HepG2 (cell line): ENCODE results near the gene PIGA. TPM values are rescaled to one million over a fixed set of nuclear protein-coding genes. Genes with fewer than 3 reads are reported as not detected.

Experiments used
- ATF6 ChIP-seq: sonication (generic); formaldehyde crosslinking; conservative IDR thresholded peaks from 2 replicates; pipeline ENCODE4 v1.4.0; 2020; ENCODE audit warnings: missing genetic modification reagents
- CHD4 ChIP-seq: fragments of 200-600 bp; sonication (generic); IDR thresholded peaks from 2 replicates; pipeline ENCODE4 v1.7.0; 2017; ENCODE audit warnings: mild to moderate bottlenecking, low read length, borderline replicate concordance
- HNF4A ChIP-seq: sonication (generic); formaldehyde crosslinking; IDR thresholded peaks from 2 replicates; pipeline ENCODE4 v1.4.0; 2020; ENCODE audit warnings: missing genetic modification reagents
- HNF4G ChIP-seq, 2 experiments: sonication (generic) in 1 of 2; formaldehyde crosslinking in 1 of 2; IDR thresholded peaks; 2 replicates each; pipeline versions ENCODE4 v1.4.0 to v1.6.1; 2011 to 2020; ENCODE audit warnings: borderline replicate concordance in 2 of 2, low read depth in 2 of 2, mild to moderate bottlenecking in 2 of 2, low read length in 1 of 2, missing genetic modification reagents in 1 of 2, moderate library complexity in 1 of 2
- HOMEZ ChIP-seq: IDR thresholded peaks from 2 replicates; pipeline ENCODE4 v1.6.1; 2016; ENCODE audit warnings: low read depth
- MAFG ChIP-seq: sonication (generic); formaldehyde crosslinking; IDR thresholded peaks from 2 replicates; pipeline ENCODE4 v1.5.1; 2020; ENCODE audit warnings: mild to moderate bottlenecking, missing genetic modification reagents
- MYC ChIP-seq: sonication (generic); formaldehyde crosslinking; IDR thresholded peaks from 2 replicates; pipeline ENCODE4 v1.9.0; 2021; ENCODE audit warnings: missing genetic modification reagents, borderline replicate concordance
- NR2F6 ChIP-seq, 2 experiments: IDR thresholded peaks; 2 replicates each; pipeline ENCODE4 v1.6.1; 2016; ENCODE audit warnings: antibody characterized with exemption in 1 of 2, mild to moderate bottlenecking in 1 of 2
- PCBP2 ChIP-seq: fragments of 200-400 bp; formaldehyde crosslinking; optimal IDR thresholded peaks from 2 replicates; pipeline ENCODE3; 2018; ENCODE audit warnings: low read length, low read depth; ENCODE audit not compliant: poor library complexity, severe bottlenecking
- PHB2 ChIP-seq: fragments of 450-650 bp; IDR thresholded peaks from 2 replicates; pipeline ENCODE4 v1.6.1; 2018; ENCODE audit not compliant: partially characterized antibody
- PITX1 ChIP-seq: sonication (generic); formaldehyde crosslinking; IDR thresholded peaks from 2 replicates; pipeline ENCODE4 v1.5.1; 2020; ENCODE audit warnings: mild to moderate bottlenecking, missing genetic modification reagents
- POLR2AphosphoS5 ChIP-seq: IDR thresholded peaks from 2 replicates; pipeline ENCODE4 v1.6.1; 2012; ENCODE audit warnings: low read depth, low read length
- RELA ChIP-seq: sonication (generic); formaldehyde crosslinking; IDR thresholded peaks from 2 replicates; pipeline ENCODE4 v1.4.0; 2020; ENCODE audit warnings: missing genetic modification reagents
- REPIN1 ChIP-seq: sonication (generic); formaldehyde crosslinking; IDR thresholded peaks from 2 replicates; pipeline ENCODE4 v1.8.0; 2022; ENCODE audit warnings: missing genetic modification reagents, low read depth, mild to moderate bottlenecking, borderline replicate concordance
- SCMH1 ChIP-seq: sonication (generic); formaldehyde crosslinking; IDR thresholded peaks from 2 replicates; pipeline ENCODE4 v1.9.0; 2021; ENCODE audit warnings: missing genetic modification reagents, mild to moderate bottlenecking, borderline replicate concordance
- SIX4 ChIP-seq: sonication (generic); formaldehyde crosslinking; IDR thresholded peaks from 2 replicates; pipeline ENCODE4 v1.4.0; 2020; ENCODE audit warnings: missing genetic modification reagents
- SNAPC2 ChIP-seq: sonication (generic); formaldehyde crosslinking; IDR thresholded peaks from 2 replicates; pipeline ENCODE4 v1.8.1; 2022; ENCODE audit warnings: mild to moderate bottlenecking, missing genetic modification reagents
- SP5 ChIP-seq: IDR thresholded peaks from 2 replicates; pipeline ENCODE4 v1.6.1; 2016; ENCODE audit warnings: low read depth, borderline replicate concordance
- SPEN ChIP-seq: sonication (generic); formaldehyde crosslinking; IDR thresholded peaks from 2 replicates; pipeline ENCODE4 v1.5.1; 2020; ENCODE audit warnings: low read depth, mild to moderate bottlenecking, missing genetic modification reagents
- SRSF1 ChIP-seq: fragments of 200-400 bp; formaldehyde crosslinking; optimal IDR thresholded peaks from 2 replicates; pipeline ENCODE3; 2017; ENCODE audit warnings: mild to moderate bottlenecking, low read depth, low read length, moderate library complexity
- ZNF205 ChIP-seq: IDR thresholded peaks from 2 replicates; pipeline ENCODE4 v1.6.1; 2018; ENCODE audit warnings: missing biosample characterization, missing genetic modification reagents
- ZNF496 ChIP-seq: sonication (generic); formaldehyde crosslinking; IDR thresholded peaks from 2 replicates; pipeline ENCODE4 v1.8.1; 2023; ENCODE audit warnings: mild to moderate bottlenecking, moderate library complexity, missing genetic modification reagents; ENCODE audit not compliant: insufficient replicate concordance
- ZNF558 ChIP-seq: sonication (generic); formaldehyde crosslinking; IDR thresholded peaks from 2 replicates; pipeline ENCODE4 v1.9.0; 2022; ENCODE audit warnings: mild to moderate bottlenecking, missing genetic modification reagents, borderline replicate concordance
- ZNF563 ChIP-seq: sonication (generic); formaldehyde crosslinking; IDR thresholded peaks from 2 replicates; pipeline ENCODE4 v1.8.0; 2022; ENCODE audit warnings: mild to moderate bottlenecking, moderate library complexity, missing genetic modification reagents
- ZNF768 ChIP-seq: sonication (generic); formaldehyde crosslinking; IDR thresholded peaks from 2 replicates; pipeline ENCODE4 v1.4.0; 2020; ENCODE audit warnings: missing genetic modification reagents
- ZNF792 ChIP-seq: IDR thresholded peaks from 2 replicates; pipeline ENCODE4 v1.6.1; 2016
- ZNF83 ChIP-seq: sonication (generic); formaldehyde crosslinking; IDR thresholded peaks from 2 replicates; pipeline ENCODE4 v1.4.0; 2020; ENCODE audit warnings: missing genetic modification reagents, mild to moderate bottlenecking, borderline replicate concordance
- polyA plus RNA-seq, 8 experiments: library from polyadenylated mRNA; depleted of rRNA in 3 of 8; stranded (reverse) in 7 of 8; unstranded in 1 of 8; fragments of >200 nt; fragmentation: Illumina TruSeq in 4 of 8; extraction: Trizol in 4 of 8; gene quantifications; 2 replicates each; pipeline versions ENCODE4 v1.2.1 to v1.2.3, GENCODE V29; 2011 to 2016; ENCODE audit warnings: low read depth in 4 of 8, missing spikeins in 1 of 8, mixed read lengths in 1 of 8; ENCODE audit not compliant: insufficient read depth in 1 of 8
- total RNA-seq, 5 experiments: library from RNA; depleted of rRNA; stranded (reverse); fragments of >200 nt; fragmentation: Illumina TruSeq; extraction: Trizol; gene quantifications; 2 replicates each; pipeline ENCODE4 v1.2.3, GENCODE V29; 2016; ENCODE audit warnings: low read depth in 1 of 5
- TF ChIP-seq, protein P1 (sequence below): sonication (generic); formaldehyde crosslinking; IDR thresholded peaks from 2 replicates; pipeline ENCODE4 v1.4.0; 2020; ENCODE audit warnings: mild to moderate bottlenecking, missing genetic modification reagents, borderline replicate concordance

The PIGA gene
- total and polyA plus RNA-seq, 2 of the 13 experiments (the other 11 are each of a cell fraction or from before 2014, with no cell fraction given), result 6.0 to 13.0 TPM

- TF ChIP-seq POLR2AphosphoS5 (no peak), NR2F6 (IDR thresholded peaks at IDR 0.05) (no peak), NR2F6 (CRISPR knock-in tag; IDR thresholded peaks at IDR 0.05) (0 out of 2 replicates have a peak, but pooled peaks have one; percentile 22), ATF6 (CRISPR knock-in tag) (no peak), ZNF496 (CRISPR knock-in tag) (no peak), HNF4A (CRISPR knock-in tag) (peak; percentile 70), ZNF563 (no peak), MAFG (CRISPR knock-in tag) (no peak), ZNF83 (no peak), SCMH1 (CRISPR knock-in tag) (no peak), SRSF1 (no peak), SNAPC2 (CRISPR knock-in tag) (no peak), PCBP2 (no peak), ZNF792 (CRISPR knock-in tag) (no peak), ZNF558 (CRISPR knock-in tag) (no peak), REPIN1 (CRISPR knock-in tag) (no peak), PITX1 (CRISPR knock-in tag) (no peak), ZNF205 (CRISPR knock-in tag) (no peak), HOMEZ (no peak), ZNF768 (no peak), MYC (CRISPR knock-in tag) (no peak), SPEN (CRISPR knock-in tag) (no peak), HNF4G (IDR thresholded peaks at IDR 0.05; ENCODE audit: borderline replicate concordance, low read depth, low read length) (peak; percentile 57; the same call in 1 of the 2 replicates), HNF4G (CRISPR knock-in tag; IDR thresholded peaks at IDR 0.05; ENCODE audit: borderline replicate concordance, low read depth) (no peak), CHD4 (no peak), PHB2 (no peak), SIX4 (CRISPR knock-in tag) (peak; percentile 96), SP5 (CRISPR knock-in tag) (no peak), RELA (no peak)
- TF ChIP-seq, protein P1, sequence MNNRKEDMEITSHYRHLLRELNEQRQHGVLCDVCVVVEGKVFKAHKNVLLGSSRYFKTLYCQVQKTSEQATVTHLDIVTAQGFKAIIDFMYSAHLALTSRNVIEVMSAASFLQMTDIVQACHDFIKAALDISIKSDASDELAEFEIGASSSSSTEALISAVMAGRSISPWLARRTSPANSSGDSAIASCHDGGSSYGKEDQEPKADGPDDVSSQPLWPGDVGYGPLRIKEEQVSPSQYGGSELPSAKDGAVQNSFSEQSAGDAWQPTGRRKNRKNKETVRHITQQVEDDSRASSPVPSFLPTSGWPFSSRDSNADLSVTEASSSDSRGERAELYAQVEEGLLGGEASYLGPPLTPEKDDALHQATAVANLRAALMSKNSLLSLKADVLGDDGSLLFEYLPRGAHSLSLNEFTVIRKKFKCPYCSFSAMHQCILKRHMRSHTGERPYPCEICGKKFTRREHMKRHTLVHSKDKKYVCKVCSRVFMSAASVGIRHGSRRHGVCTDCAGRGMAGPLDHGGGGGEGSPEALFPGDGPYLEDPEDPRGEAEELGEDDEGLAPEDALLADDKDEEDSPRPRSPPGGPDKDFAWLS, result no peak
Observed at GRCh38 chrX:15384304-15384703, 49.0 kb upstream of the PIGA start, which contains the start of gene VEGFD (continued).
